ENCODE measurements around the gene CXADR. TPM values are rescaled to one million over a fixed set of nuclear protein-coding genes. Genes with fewer than 3 reads are reported as not detected.

CXADR gene
- total and polyA plus RNA-seq, 9 of the 15 experiments (the other 6 are each of a cell fraction or from before 2014, with no cell fraction given) = 0.01 to 0.41 (median 0.14) TPM

DNA sequence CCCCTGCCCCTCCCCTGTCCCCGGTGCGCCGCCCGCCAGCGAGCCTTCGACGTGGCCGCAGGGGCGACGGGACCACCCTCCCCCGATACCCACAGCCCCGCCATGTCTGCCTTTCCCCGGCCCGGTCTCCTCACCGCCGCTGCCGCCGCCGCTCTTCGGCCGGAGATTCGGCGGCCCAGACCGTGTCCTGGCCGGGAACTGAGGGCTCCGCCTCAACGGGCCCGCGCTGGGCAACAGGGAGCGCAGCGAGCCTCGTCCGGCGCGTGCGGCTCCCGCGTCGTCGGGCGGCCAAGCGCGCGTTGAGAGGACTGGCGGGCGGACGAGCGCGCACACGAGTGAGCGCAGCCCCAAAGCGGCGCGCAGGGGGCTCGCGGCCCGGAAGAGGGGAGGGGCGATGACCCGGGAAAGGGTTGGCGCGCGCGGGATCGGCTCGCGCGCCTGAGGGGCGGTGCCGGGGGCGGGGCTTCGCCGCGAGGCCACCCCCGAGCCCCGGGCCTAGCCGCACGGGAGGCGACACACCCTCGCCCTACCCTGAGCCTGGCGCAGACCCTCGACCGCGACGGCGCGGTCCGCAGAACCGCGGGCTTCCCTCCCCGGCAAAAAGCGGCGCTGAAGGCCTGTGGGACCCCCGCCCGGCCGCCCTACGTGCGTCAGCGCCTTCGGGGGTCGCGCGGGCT, 99.9 kb downstream of the CXADR start, which contains the start of gene BTG3 (continued):
- TF ChIP-seq ADNP (tag; IDR thresholded peaks at IDR 0.05) = no peak
- TF ChIP-seq, protein P1, sequence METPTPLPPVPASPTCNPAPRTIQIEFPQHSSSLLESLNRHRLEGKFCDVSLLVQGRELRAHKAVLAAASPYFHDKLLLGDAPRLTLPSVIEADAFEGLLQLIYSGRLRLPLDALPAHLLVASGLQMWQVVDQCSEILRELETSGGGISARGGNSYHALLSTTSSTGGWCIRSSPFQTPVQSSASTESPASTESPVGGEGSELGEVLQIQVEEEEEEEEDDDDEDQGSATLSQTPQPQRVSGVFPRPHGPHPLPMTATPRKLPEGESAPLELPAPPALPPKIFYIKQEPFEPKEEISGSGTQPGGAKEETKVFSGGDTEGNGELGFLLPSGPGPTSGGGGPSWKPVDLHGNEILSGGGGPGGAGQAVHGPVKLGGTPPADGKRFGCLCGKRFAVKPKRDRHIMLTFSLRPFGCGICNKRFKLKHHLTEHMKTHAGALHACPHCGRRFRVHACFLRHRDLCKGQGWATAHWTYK (CRISPR knock-in tag; IDR thresholded peaks at IDR 0.05) = no peak
- peak; percentile 81 for TF ChIP-seq E2F3 (CRISPR knock-in tag; IDR thresholded peaks at IDR 0.05)
- TF ChIP-seq NFYB (IDR thresholded peaks at IDR 0.05; ENCODE audit: extremely low read depth, insufficient read length) = no peak
- TF ChIP-seq TAF15 (IDR thresholded peaks at IDR 0.05; ENCODE audit: low read depth, low read length) = no peak
- TF ChIP-seq, protein P2, sequence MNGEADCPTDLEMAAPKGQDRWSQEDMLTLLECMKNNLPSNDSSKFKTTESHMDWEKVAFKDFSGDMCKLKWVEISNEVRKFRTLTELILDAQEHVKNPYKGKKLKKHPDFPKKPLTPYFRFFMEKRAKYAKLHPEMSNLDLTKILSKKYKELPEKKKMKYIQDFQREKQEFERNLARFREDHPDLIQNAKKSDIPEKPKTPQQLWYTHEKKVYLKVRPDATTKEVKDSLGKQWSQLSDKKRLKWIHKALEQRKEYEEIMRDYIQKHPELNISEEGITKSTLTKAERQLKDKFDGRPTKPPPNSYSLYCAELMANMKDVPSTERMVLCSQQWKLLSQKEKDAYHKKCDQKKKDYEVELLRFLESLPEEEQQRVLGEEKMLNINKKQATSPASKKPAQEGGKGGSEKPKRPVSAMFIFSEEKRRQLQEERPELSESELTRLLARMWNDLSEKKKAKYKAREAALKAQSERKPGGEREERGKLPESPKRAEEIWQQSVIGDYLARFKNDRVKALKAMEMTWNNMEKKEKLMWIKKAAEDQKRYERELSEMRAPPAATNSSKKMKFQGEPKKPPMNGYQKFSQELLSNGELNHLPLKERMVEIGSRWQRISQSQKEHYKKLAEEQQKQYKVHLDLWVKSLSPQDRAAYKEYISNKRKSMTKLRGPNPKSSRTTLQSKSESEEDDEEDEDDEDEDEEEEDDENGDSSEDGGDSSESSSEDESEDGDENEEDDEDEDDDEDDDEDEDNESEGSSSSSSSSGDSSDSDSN (IDR thresholded peaks at IDR 0.05; ENCODE audit: borderline replicate concordance in 1 of 2, low read depth in 2 of 2, low read length in 2 of 2) = 0 out of 4 replicates have a peak, but pooled peaks have one; percentile 26 to 47
- no peak for TF ChIP-seq ZNF561 (CRISPR knock-in tag; conservative IDR thresholded peaks at IDR 0.05)
- TF ChIP-seq PHF21A (IDR thresholded peaks at IDR 0.05; ENCODE audit: borderline replicate concordance, low read depth) = no peak
- TF ChIP-seq BDP1 (IDR thresholded peaks at IDR 0.05; ENCODE audit: insufficient read depth, insufficient read length) = no peak
- TF ChIP-seq, protein P3, sequence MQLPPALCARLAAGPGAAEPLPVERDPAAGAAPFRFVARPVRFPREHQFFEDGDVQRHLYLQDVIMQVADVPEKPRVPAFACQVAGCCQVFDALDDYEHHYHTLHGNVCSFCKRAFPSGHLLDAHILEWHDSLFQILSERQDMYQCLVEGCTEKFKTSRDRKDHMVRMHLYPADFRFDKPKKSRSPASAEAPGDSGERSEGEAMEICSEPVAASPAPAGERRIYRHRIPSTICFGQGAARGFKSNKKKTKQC (CRISPR knock-in tag; IDR thresholded peaks at IDR 0.05) = peak; percentile 69
- TF ChIP-seq KAT2B (IDR thresholded peaks at IDR 0.05; ENCODE audit: low read depth, low read length) = no peak
- TF ChIP-seq ZNF584 (CRISPR knock-in tag; IDR thresholded peaks at IDR 0.05; ENCODE audit: low read depth) = no peak
- no peak for TF ChIP-seq NCOA1 (IDR thresholded peaks at IDR 0.05; ENCODE audit: low read depth)

Measured in K562 (cell line).